Activated CD8-positive, alpha-beta memory T cell treated with anti-CD3 and anti-CD28 coated beads, Interleukin-2, amount 50 U/mL, for 4 hours (primary cell): ENCODE data around the gene EYS.
"Not testable (repeated sequence)": the region's sequence is repeated elsewhere in the genome, so short reads cannot be mapped to it uniquely, and the experiment has no call there.

ENCODE experiments used
- DNase-seq: peaks from one replicate; pipeline ENCODE4 v3.0.0-alpha.2; 2020

Gene EYS

DNA sequence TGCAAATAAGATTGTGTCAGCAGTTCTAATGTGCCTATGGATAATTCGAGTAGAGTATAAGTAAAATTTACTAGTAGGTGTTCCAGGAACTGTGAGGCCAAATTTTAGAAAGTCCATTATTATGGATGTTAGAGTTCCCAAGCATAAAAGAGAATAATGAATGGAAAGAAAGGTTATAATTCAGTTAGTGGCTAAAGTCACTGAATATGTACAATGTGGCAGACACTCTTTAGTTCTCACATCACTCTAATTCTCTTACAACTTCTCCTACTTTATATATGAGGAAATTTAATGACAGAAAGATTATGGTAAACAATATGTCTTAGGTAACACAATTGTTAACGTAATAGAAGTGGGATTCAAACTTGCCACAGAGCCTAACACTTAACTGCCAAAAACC, 75.3 kb downstream of the EYS start:
- no peak for DNase-seq

DNA sequence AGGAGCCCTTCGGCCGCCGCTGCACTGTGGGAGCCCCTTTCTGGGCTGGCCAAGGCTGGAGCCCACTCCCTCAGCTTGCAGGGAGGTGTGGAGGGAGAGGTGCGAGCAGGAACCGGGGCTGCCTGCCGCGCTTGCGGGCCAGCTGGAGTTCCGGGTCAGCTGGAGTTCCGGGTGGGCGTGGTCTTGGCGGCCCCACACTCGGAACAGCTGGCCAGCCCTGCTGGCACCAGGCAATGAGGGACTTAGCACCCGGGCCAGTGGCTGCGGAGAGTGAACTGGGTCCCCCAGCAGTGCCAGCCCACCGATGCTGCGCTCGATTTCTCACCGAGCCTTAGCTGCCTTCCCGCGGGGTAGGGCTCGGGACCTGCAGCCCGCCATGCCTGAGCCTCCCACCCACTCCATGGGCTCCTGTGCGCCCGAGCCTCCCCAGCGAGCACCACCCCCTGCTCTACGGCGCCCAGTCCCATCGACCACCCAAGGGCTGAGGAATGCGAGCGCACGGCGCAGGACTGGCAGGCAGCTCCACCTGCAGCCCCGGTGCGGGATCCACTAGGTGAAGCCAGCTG, 79.5 kb downstream of the EYS start:
- not testable (repeated sequence) for DNase-seq

DNA sequence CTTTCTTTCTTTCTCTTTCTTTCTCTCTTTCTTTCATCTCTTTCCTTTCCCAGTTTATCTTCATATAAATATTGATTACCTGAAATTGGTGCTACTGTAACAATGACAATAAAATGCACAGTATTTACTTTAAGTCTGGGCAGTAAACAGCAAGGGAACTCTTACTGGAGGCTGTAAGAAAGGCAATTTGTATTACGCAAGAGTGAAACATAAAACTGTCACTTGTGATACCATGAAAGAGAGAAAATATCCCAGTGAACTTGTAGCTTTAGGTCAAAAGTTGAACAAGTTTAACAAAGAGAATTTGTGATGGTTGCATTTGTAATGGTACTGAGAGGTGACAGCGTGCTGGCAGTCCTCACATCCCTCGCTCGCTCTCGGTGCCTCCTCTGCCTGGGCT, 80.0 kb downstream of the EYS start:
- DNase-seq: no peak

DNA sequence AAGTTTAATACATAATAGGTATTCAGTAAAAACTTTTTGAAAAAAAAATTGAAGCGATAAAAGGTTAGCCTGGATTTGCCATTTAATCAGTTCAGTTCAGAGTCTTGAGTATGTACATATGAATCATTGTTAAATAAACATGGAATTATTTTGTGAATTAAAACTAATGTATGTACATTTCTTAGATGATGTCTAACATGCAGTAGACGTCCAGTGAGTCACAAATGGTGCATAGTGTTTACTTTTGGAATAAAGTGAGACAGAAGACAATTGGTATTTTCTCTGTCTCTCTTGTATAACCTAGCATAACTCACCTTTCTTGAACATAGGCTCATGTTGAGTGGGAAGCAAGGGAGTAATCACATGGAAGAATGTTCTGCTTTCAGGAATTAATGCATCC, 83.5 kb downstream of the EYS start:
- DNase-seq: no peak

DNA sequence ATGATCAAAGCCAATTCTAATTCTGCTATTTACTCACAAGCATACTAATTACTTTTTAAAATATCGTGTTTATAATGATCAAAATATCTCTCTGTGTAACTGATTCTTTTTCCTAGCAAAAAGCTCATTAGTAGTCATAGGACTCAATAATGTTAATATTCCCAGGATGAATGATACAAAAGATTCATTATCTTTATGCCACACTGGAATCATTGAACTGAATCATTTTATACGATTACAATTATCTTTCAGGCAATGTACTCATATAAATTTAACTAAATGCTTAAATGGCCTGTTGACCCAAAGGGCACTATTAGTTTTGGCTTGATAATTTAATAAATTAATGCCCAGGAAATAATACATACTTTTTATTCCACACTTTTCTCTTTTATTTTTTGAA, 96.3 kb downstream of the EYS start:
- no peak for DNase-seq

DNA sequence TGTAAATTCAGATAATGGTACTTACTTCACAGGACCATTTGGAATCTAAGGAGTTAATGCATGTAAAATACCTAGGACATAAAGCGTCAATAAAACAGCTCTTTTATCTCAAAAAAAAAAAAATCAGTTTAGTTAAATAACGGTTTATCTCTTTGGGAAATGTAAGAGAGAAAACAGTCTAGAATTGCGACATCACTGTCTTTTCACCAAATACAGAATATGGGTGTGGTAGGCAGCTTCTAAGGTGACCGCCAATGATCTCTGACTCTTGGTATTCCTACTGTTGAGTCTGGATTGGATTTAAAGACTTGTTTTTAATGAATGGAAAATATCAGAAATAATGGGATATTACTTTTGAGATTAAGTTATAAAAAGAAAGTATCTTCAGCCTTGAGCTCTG, 111.5 kb downstream of the EYS start:
- DNase-seq: no peak

DNA sequence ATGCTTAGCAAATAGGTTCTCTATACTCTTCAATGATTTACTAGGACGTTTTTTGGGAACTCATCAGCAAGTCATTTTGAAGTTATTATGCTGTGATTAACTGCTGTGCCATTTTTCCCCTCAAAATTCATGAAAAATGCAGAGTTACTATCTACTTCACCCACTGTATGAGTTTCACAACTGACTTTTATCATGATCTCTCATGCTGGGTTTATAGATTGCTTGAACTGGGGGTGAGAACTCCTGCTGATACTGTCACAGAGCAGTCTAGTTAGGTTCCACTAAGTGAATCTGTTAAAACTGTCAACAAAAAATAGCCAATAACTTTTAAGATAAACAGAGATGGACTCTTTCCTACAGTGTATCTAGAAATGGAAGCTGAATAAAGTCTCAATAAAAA, 136.7 kb downstream of the EYS start:
- no peak for DNase-seq

DNA sequence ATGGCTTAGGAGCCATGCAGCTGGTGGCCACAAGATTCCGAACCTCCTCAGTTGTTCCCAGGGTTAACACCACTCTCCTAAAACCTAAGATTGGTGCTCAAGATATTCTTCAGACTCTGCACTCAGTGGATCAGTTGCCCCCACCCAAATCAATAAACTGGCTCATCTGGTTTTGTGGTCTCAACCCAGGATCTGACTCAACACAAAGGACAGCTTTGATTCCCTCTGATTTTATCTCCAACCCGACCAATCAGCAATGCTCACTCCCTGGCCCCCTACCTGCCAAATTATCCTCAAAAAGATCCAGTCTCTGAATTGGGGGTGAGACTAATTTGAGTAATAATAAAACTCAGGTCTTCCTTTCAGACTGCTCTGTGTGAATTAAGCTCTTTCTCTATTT, 137.5 kb downstream of the EYS start:
- no peak for DNase-seq

DNA sequence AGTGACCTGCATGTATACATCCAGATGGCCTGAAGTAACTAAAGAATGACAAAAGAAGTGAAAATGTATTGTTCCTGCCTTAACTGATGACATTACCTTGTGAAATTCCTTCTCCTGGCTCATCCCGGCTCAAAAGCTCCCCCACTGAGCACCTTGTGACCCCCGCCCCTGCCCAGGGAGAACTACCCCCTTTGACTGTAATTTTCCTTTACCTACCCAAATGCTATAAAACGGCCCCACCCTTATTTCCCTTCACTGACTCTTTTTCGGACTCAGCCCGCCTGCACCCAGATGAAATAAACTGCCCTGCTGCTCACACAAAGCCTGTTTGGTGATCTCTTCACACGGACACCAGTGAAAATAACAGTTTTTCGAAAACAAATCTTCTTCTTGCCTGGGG, 138.0 kb downstream of the EYS start:
- DNase-seq: not testable (repeated sequence)

DNA sequence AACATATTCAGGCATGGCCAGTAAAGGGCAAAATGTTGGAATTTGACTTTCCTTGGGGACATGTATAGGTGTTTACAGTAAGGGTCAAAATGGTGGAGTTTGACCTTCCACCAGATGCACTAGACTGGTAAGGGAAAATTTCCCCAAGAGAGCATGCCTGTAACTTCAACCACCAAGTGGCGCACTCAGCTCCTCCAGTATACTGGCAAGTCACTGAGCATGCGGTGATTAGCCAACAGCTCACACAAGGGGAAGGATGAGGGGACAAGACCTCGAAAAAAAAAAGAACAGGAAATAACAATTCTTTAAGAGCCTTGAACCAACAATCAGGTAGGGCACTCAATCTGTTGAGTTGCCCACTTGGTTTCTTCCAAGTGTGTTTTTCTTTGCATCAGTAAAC, 140.9 kb downstream of the EYS start:
- no peak for DNase-seq

DNA sequence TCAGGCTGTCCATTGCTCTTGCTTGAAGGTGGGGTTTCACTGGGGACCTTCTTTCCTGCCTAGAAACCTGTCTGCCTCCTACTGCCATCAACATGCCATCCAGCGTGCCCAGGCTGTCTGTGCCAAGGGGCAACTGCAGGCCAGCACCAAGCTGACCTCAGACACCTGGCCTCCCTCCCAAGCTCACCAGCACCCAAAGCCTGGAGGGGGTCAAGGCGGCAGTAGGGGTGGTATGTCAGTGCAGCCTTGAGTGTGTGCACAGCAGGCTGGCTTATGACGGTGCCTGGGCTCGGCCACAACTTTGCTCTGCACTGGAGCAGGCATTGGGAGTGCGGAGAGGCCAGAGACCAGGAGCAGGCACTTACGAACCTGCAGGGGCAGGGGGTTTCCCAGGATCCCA, 149.0 kb downstream of the EYS start:
- DNase-seq: no peak

DNA sequence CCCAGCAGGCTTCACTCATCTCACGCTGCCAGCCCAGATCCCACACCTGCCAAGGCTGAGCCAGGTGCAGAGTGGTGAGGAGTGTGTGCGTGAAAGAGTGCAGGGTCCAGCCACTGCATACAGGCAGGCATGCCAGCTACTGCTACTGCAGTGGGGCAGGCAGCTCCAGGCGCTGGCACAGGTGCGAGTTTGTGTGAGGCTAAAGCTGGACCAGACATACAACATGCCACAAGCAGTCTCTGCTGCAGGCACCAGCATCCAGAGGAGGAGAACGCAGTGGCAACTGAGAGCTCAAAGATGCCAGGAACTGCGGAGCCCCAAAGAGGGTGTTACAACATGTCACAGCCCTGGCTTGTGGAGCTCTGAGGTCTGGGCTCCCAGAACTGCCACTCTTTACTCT, 149.8 kb downstream of the EYS start:
- no peak for DNase-seq

DNA sequence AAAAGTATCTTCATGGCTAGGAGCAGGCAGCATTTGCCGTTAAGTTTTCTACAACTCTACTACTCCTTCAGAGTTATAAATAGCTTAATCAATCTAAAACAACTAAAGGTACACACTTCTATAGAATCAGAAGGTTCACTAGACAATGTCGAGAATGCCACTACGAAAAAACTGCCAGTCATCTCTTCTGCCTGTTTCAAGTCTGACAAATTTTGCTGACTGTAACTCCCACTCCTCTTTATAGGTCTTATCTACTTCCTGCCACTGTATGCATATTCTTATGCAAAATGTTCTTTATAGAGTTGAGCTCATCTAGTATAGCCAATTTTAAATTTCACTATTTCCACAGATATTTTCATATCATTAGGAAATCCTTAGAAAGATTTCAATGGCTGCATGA, 160.1 kb downstream of the EYS start:
- no peak for DNase-seq

DNA sequence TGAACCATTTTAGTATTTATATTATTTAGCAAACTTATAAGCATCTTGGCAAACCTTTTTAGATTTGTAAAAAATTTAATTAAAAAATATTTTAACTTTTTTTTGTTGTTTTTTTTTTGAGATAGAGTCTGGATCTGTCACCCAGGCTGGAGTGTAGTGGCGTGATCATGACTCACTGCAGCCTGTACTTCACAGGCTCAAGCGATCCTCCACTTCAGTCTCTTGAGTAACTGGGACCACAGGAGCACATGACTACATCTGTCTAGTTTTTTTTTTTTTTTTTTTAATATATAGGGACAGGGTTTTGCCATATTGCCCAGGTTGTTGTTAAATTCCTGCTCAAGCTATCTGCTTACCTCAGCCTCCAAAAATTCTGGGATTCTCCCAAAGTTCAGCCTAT, 161.1 kb downstream of the EYS start:
- DNase-seq: no peak

DNA sequence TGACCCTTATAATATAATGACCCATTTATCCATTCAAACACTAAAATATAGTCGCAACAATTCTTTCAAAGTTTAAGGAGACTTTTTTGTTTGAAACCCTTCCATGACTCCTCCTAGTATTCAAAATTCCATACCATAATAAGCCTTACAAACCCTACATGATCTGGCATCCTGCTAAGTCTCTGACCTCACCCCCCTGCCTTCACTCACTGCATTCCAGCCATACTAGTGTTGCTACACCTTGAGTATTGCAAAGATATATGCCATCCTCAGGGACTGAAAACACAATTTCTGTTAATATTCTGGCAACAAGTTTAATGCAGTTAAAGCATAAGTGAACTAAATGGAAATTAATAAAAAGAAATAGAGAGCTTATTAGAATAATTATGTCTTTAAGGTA, 168.4 kb downstream of the EYS start:
- no peak for DNase-seq

DNA sequence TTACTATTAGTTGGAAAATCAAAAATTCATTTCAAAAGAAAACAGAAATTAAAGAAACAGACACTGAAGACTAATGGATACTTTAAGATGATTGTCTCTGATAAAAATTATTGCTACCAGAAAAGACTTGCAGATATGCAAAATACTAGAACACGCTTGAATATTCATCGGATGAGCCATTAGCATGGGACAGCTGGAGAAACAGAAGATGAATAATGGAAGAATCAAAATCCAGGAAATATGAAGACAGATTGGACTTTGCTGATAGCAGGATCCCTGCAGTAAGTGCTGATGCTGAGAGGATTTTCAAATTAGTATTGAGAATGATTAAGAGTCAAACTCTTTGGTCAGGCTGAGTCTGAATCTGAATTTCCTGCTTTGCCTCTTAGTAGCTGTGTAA, 169.4 kb downstream of the EYS start:
- no peak for DNase-seq

DNA sequence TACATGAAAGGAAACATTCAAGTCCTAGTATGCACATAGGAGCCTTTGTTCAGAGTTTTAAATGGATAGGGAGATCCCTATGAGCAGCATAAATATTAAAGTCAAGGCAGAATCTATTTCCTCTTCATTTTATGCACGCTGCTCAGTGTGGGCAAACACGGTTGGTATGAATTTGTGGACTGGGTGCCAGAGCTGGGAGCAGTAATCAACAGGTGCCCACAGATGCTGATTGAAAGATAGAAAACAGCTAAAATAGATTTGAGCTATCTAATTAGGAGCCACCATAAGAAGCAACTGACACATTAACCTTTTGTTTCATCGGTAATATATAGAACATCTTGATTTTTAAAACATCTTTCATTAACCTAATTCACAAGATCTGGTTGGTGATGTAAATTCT, 175.5 kb downstream of the EYS start:
- no peak for DNase-seq

DNA sequence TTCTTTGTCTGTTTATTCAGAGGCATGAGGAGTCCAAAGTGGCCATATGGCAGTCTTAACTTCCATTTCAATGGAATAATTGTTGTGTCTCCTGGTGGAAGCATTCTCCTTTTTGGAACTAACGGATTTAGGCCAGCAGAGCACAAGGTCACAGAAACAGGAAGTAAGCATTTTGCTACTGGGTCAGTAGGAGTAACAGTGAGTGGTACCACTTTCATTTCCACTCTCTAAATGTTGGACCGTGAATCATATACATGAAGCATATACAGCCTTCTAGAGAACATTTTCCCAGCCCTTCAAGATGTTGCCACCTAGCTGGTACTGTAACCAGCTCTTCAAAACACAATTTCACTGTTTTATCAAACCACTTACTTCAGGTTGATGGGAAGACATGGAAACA, 182.8 kb downstream of the EYS start:
- DNase-seq: no peak

DNA sequence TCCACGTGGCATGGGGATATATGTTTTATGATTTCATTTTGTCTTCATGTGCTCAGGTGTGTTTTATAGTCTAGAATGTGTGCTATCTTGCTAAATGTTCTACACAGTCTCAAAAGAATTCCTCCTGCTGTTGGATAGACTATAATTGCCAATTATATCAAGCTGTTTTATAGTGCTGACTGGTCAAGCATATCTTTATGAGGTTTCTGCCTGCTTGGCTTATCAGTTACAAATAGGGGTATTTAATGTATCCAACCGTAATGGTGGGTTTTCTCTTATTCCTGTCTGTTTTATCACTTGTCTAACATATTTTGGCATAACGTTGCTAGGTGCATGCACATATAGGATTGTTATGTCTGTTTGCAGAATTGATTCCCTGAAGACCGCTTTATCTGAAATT, 201.3 kb downstream of the EYS start:
- DNase-seq: no peak

DNA sequence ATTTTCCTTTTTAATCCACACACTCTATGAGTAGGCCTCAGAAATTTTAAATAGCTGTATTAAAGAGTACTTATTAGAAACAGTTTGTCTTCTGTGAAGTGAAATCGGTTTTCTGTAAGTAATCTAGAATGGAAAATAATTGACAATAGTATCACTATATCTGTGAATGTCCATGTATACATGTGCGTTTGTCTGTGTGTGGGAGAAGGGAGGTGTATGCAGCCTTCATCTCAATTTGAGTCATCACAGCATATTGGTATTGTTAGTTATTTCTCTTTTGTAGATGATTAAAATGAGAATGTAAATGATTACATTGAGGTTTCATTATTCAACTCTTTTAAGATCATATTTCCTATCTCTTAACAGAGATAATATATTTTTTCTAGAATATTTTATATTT, 206.0 kb downstream of the EYS start:
- no peak for DNase-seq

DNA sequence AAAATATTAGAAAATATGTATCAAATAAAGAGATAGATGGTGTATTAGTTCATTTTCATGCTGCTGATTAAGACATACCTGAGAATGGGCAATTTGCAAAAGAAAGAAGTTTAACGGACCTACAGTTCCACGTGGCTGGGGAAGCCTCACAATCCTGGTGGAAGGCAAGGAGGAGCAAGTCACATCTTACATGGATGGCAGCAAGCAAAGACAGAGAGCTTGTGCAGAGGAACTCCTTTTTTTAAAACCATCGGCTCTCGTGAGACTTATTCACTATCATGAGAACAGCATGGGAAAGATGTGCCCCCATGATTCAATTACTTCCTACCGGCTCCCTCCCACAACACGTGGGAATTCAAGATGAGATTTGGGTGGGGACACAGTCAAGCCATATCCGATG, 223.4 kb downstream of the EYS start:
- DNase-seq: not testable (repeated sequence)

DNA sequence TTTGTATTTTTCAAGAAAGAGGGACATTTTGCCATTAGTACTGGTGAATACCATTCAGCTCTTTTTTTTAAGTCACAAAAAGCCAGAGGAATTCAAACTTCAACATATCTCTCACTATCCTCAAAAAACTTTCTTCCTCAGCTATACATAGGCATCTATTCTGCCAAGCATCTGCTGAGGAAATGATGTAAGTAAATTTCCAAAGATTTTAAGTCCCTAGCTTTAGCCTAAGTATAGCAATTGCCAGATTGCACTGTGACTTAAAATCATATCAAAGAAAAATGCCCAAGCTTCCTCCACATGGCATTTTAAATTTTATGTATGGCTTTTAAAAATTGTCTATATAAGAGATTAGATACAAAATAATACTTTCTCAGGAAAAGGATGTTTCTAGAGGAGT, 237.4 kb downstream of the EYS start:
- no peak for DNase-seq

DNA sequence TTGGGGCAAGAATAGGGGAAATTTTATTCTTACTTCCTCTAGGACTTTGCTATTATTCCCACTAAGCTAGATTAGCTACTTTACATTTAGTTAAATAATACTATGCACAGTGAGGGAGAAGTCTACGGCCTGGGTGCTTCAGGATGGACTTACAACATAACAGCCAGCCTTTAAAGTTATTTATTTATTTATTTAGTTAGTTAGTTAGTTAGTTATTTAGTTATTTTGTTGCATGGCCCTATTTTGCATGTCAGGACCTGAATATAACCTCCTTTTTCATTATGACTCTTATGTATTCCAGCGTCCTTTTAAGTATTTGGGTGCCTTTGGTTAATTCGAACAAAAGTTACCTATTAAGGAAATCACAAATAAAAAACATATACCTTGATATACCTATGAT, 238.7 kb downstream of the EYS start:
- DNase-seq: no peak

DNA sequence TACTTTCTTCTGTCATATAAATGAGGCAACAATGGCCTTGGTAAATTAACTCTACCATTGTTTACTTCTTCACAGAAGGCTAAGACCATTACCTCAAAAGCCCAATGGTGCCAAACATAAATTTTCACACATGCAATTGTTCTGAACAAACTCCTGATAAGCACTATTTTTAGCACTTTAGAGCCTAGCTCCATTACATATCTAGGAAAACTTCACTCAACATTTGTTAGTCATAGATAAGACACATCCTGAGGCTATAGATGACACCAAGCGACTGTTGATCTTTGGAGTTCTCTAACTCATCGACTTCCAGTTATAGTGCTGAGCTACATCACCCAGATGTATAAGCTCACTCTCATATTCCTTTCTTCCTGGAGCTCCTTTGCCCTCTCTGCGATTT, 245.9 kb downstream of the EYS start:
- no peak for DNase-seq

DNA sequence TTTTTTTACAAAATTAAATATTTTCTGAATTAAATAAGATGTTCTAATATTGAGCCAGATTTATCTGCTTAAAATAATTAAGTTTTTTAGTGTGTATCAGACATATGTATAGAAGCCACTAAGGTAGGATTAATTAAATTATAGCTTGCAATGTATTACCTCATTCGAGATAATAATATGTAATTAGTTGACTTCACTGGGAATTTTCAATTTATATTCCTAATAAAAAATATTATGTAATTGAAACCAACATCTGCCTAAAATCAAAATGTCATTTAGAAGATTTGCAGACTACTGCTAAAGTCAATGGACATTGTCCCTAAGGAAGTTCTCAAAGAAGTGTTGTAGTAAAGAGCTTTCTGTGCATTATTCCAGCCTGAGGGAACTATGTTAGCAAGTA, 254.7 kb downstream of the EYS start:
- DNase-seq: no peak

DNA sequence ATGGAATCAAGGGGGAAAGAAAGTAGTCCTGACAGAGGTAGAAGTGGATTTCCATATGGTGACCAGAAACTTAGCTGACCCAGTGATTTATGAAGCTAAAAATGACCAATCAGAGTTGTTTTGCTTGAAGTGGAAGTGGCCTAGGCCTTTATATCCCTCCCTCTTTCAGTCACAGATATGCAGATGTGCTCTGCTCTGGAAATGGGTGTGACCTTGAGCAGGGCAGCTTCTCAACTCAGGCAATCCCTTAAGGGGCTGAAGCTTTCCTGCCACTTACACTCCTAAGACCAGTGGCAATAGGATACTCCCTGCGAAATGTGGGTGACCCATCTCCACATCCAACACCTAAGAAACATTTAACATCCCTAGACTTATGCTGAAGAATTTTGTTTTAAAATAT, 256.6 kb downstream of the EYS start:
- DNase-seq: no peak
